GM12873 (cell line): ENCODE results near the gene SDK1.

Source experiments
- CTCF ChIP-seq: IDR thresholded peaks from 2 replicates; pipeline ENCODE4 v1.5.1; 2012; ENCODE audit warnings: low read depth, mild to moderate bottlenecking, moderate library complexity, low read length, control low read depth; ENCODE audit not compliant: insufficient read depth; ENCODE audit errors: missing control alignments

Gene SDK1

GRCh38 chr7:4001742-4002141, 700.7 kb downstream of the SDK1 start:
- TF ChIP-seq CTCF: no peak

- TF ChIP-seq CTCF: no peak
These were observed 702.5 kb downstream of the SDK1 start for GRCh38 chr7:4003503-4003902.

GRCh38 chr7:4006687-4007086, 705.6 kb downstream of the SDK1 start:
- TF ChIP-seq CTCF: no peak

DNA sequence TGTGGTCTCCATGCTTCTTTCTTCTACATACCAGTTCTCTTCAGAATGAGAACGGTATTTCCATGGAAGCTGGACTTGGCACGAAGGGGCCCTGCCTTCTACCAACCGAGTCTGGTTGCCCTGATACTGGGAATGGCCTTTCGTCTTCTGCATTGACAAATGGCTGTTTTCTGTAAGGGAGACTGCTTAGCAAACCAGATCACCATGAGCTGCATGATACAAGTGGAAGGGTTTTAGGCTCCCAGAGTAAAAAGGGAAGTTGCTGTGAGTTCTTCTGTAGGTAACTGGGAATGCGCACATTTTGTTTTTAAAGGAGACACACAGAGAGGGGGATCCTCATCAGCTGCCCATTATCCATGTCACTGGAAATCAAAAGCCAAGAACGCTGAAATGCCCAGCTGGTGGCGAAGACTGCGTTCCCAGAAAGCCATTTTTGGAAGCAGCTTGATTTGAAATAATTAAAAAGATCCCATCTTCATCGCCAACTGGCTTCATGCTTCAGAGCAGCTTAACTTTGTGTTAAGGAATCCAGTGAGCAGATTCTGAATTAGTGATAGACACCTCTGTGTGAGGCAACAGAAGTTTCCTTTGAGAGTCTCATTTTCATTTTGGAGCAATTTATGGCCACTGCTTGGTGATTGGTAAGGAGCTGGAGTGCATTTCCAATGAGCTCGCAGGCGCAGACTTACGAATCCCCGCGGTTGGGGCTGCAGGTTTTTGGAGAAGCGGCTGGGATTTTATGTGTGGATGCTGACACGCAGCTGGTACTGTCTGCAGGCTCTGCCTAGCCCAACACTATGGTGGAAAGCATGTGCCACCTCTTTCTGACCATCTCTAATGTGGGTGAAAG, 708.4 kb downstream of the SDK1 start:
- TF ChIP-seq CTCF: no peak

DNA sequence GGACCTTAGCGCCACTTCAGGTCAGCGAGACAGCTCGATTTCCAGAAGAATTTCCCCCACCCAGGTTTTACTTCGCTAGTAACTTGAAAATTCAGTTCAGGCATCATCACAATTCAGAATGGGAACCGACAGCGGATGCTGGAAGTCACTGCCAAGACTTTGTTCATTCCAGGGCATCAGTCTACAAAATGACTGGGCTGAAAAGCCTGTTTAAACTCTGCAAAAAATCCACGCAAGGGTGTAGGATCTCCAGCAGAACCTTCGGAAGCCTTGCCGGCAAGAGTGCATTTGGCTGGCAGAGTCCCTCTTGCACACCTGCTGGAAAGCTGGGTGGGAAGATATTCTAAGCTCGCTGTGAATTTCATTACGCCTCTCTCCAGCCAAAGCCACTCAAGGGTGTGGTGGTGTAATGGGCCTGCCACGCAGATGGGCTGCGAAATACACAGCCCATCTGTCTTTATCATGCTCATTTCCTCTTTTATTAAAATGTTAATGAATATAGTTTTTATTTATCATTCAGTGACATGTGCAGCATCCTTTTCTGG, 709.1 kb downstream of the SDK1 start:
- no peak for TF ChIP-seq CTCF

- TF ChIP-seq CTCF: no peak
These were observed 710.0 kb downstream of the SDK1 start for GRCh38 chr7:4010923-4011656.

GRCh38 chr7:4013793-4014192, 712.7 kb downstream of the SDK1 start:
- no peak for TF ChIP-seq CTCF
